GM10266 (cell line): ENCODE results near the gene NAPG.
"Not testable (repeated sequence)": the region's sequence is repeated elsewhere in the genome, so short reads cannot be mapped to it uniquely, and the experiment has no call there.

ENCODE experiments used
- DNase-seq: peaks from one replicate; pipeline ENCODE4 v3.0.0; 2012; ENCODE audit errors: extremely low spot score
- CTCF ChIP-seq: IDR thresholded peaks from 2 replicates; pipeline ENCODE4 v1.5.1; 2012; ENCODE audit warnings: mild to moderate bottlenecking, low read depth; ENCODE audit not compliant: control insufficient read depth, insufficient read depth; ENCODE audit errors: missing control alignments

The NAPG gene

GRCh38 chr18:10544093-10544748 is 18.4 kb downstream of the NAPG start:
- TF ChIP-seq CTCF: no peak
- DNase-seq: no peak

GRCh38 chr18:10546557-10547300 is 20.9 kb downstream of the NAPG start:
- no peak for TF ChIP-seq CTCF
- no peak for DNase-seq

- no peak for TF ChIP-seq CTCF
- DNase-seq: no peak
Measured at GRCh38 chr18:10552226-10552625, 26.4 kb downstream of the NAPG start.

- DNase-seq: not testable (repeated sequence)
Measured at GRCh38 chr18:10556251-10556650, 30.4 kb downstream of the NAPG start.

- no peak for DNase-seq
- TF ChIP-seq CTCF: no peak
Measured at GRCh38 chr18:10557085-10557677, 31.4 kb downstream of the NAPG start.

GRCh38 chr18:10558243-10558966 is 32.6 kb downstream of the NAPG start:
- DNase-seq: no peak
- no peak for TF ChIP-seq CTCF

- no peak for TF ChIP-seq CTCF
- no peak for DNase-seq
Measured at GRCh38 chr18:10558967-10559298, 33.1 kb downstream of the NAPG start.
